ENCODE results near the gene LIPH. TPM values are rescaled to one million over a fixed set of nuclear protein-coding genes. Genes with fewer than 3 reads are reported as not detected.
A peak's percentile ranks its signal among the peaks of the same experiment; 100 is the strongest.
"Not testable (repeated sequence)": the region's sequence is repeated elsewhere in the genome, so short reads cannot be mapped to it uniquely, and the experiment has no call there.

The LIPH gene
- total and polyA plus RNA-seq, 10 donors: 0.03 to 3.1 (median 1.1) TPM

GRCh38 chr3:185582871-185583270 lies 30.5 kb upstream of the LIPH start:
- TF ChIP-seq CTCF (IDR thresholded peaks at IDR 0.05 in 8 of 11, conservative IDR thresholded peaks at IDR 0.05 in 3 of 11) (no peak), POLR2AphosphoS5 (IDR thresholded peaks at IDR 0.05) (no peak), POLR2A (IDR thresholded peaks at IDR 0.05) (no peak)
- H3K4me3 ChIP-seq: no peak overlapping the region
- no peaks in the 10 kb centered on the region for H3K9me3 ChIP-seq
- peak overlapping the region in 1 of 8 donors; percentile 33 for H3K27ac ChIP-seq
- WGBS, 5 donors: 2 to 10% (median 5%) methylated on average over 3 of the region's 3 CpGs
- intact Hi-C loops (cut with DNase I; ENCODE audit: low total_unique reads): loop anchor here (10.0 kb wide), 1 partner anchor 88 kb away; the partner anchor contains the start of gene TMEM41A
- no peak for DNase-seq
- H3K27me3 ChIP-seq (replicated peaks in 1 of 7): no peaks in the 10 kb centered on the region
- H3K36me3 ChIP-seq: no peaks in the 10 kb centered on the region
- peaks cover 6 to 44% (median 28%) of the 10 kb centered on the region in 6 donors for H3K4me1 ChIP-seq

- no peak for DNase-seq
- 66 to 80% (median 73%) methylated on average over 3 of the region's 3 CpGs for WGBS, 5 donors
- Histone ChIP-seq H3K4me1 (peaks cover 5 to 38% (median 22%) of the 10 kb centered on the region in 6 donors), H3K36me3 (no peaks in the 10 kb centered on the region), H3K27ac (peak overlapping the region in 1 of 8 donors; percentile 33), H3K9me3 (no peaks in the 10 kb centered on the region), H3K4me3 (no peak overlapping the region), H3K27me3 (replicated peaks in 1 of 7) (no peaks in the 10 kb centered on the region)
- TF ChIP-seq POLR2AphosphoS5 (IDR thresholded peaks at IDR 0.05): no peak
- TF ChIP-seq CTCF (IDR thresholded peaks at IDR 0.05 in 8 of 11, conservative IDR thresholded peaks at IDR 0.05 in 3 of 11): no peak
- TF ChIP-seq POLR2A (IDR thresholded peaks at IDR 0.05): no peak
- intact Hi-C loops (cut with DNase I; ENCODE audit: low total_unique reads): loop anchor here (10.0 kb wide), 1 partner anchor 87 kb away; the partner anchor contains the start of gene TMEM41A
These were observed 29.8 kb upstream of the LIPH start for GRCh38 chr3:185582236-185582635.

GRCh38 chr3:185575108-185575869 lies 22.9 kb upstream of the LIPH start:
- H3K4me3 ChIP-seq: peak overlapping the region in 1 of 8 donors; percentile 2
- peak; percentile 32 to 74 (median 65) for TF ChIP-seq CTCF (IDR thresholded peaks at IDR 0.05 in 8 of 11, conservative IDR thresholded peaks at IDR 0.05 in 3 of 11)
- H3K36me3 ChIP-seq; H3K27me3 ChIP-seq (replicated peaks in 1 of 7); intact Hi-C loops (cut with DNase I; ENCODE audit: low total_unique reads); DNase-seq: not testable (repeated sequence)
- H3K9me3 ChIP-seq: peaks cover 0 to 28% (median 19%) of the 10 kb centered on the region in 8 donors
- peak overlapping the region in 1 of 8 donors; percentile 22 for H3K27ac ChIP-seq
- H3K4me1 ChIP-seq: peaks cover 0 to 10% (median 2%) of the 10 kb centered on the region in 6 donors
- WGBS, 5 donors: 30 to 32% (median 30%) methylated on average over 12 to 17 of the region's 17 CpGs

- peaks cover 0 to 32% (median 24%) of the 10 kb centered on the region in 8 donors for H3K9me3 ChIP-seq
- no peak overlapping the region for H3K27ac ChIP-seq
- 63 to 86% (median 71%) methylated on average over 5 of the region's 5 CpGs for WGBS, 5 donors
- H3K27me3 ChIP-seq (replicated peaks in 1 of 7): no peaks in the 10 kb centered on the region
- DNase-seq: no peak
- intact Hi-C loops (cut with DNase I; ENCODE audit: low total_unique reads): no loop called here
- H3K36me3 ChIP-seq: no peaks in the 10 kb centered on the region
- TF ChIP-seq POLR2A (IDR thresholded peaks at IDR 0.05) (no peak), POLR2AphosphoS5 (IDR thresholded peaks at IDR 0.05) (no peak), CTCF (IDR thresholded peaks at IDR 0.05 in 8 of 11, conservative IDR thresholded peaks at IDR 0.05 in 3 of 11) (no peak)
- H3K4me1 ChIP-seq: peaks cover 0 to 10% (median 2%) of the 10 kb centered on the region in 6 donors
- no peak overlapping the region for H3K4me3 ChIP-seq
These were observed 19.8 kb upstream of the LIPH start for GRCh38 chr3:185572183-185572582.
